Vagina (tissue), 2 donors: ENCODE measurements around the gene UTS2R.

Experiments
- POLR2A ChIP-seq, 2 donors: fragments of 450-650 bp; IDR thresholded peaks; one replicate each; pipeline ENCODE4 v1.6.1; 2017; ENCODE audit warnings: antibody characterized with exemption in 2 of 2, mild to moderate bottlenecking in 2 of 2, moderate library complexity in 2 of 2
- TF ChIP-seq, protein P1 (sequence below), 3 experiments: fragments of 450-650 bp in 2 of 3; fragments of 200-600 bp in 1 of 3; sonication (generic) in 1 of 3; IDR thresholded peaks; one replicate each; pipeline ENCODE4 v1.5.1; 2017 to 2019; ENCODE audit warnings: antibody characterized with exemption in 3 of 3, mild to moderate bottlenecking in 2 of 3, moderate library complexity in 2 of 3

GRCh38 chr17:82334204-82334621 is 37.4 kb upstream of the UTS2R start:
- TF ChIP-seq, protein P1, sequence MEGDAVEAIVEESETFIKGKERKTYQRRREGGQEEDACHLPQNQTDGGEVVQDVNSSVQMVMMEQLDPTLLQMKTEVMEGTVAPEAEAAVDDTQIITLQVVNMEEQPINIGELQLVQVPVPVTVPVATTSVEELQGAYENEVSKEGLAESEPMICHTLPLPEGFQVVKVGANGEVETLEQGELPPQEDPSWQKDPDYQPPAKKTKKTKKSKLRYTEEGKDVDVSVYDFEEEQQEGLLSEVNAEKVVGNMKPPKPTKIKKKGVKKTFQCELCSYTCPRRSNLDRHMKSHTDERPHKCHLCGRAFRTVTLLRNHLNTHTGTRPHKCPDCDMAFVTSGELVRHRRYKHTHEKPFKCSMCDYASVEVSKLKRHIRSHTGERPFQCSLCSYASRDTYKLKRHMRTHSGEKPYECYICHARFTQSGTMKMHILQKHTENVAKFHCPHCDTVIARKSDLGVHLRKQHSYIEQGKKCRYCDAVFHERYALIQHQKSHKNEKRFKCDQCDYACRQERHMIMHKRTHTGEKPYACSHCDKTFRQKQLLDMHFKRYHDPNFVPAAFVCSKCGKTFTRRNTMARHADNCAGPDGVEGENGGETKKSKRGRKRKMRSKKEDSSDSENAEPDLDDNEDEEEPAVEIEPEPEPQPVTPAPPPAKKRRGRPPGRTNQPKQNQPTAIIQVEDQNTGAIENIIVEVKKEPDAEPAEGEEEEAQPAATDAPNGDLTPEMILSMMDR (IDR thresholded peaks at IDR 0.05): no peak
- no peak for TF ChIP-seq POLR2A (IDR thresholded peaks at IDR 0.05)
